HepG2 (cell line): ENCODE results near the gene CALD1. TPM values are rescaled to one million over a fixed set of nuclear protein-coding genes. Genes with fewer than 3 reads are reported as not detected.

ENCODE experiments used
- ATAC-seq: fragments of 200-7000 bp; cut with Tn5 transposase; 3 replicates; pipeline ENCODE4 v1.9.1; 2020; ENCODE audit warnings: mild to moderate bottlenecking, moderate library complexity
- BruUV-seq: library from RNA; stranded (reverse); fragments of 400-500 nt; replicated peaks from 2 replicates; lab custom pipeline; 2021; lab: Mats Ljungman, UMichigan
- CTCF ChIA-PET: fragments of 300-600 bp; formaldehyde crosslinking; extraction: SDS; loops from one replicate; lab custom pipeline; 2021; ENCODE audit warnings: low total read pairs, inconsistent platforms, low intra/inter-chr PET ratio; lab: Yijun Ruan, JAX
- POLR2A ChIA-PET: fragments of 350-600 bp; sonication (Branson Sonifier 250); formaldehyde crosslinking; loops from one replicate; lab custom pipeline; 2020; ENCODE audit warnings: antibody characterized with exemption, inconsistent platforms; lab: Yijun Ruan, JAX
- DNase-seq: peaks from one replicate; pipeline ENCODE4 v3.0.0-alpha.2; 2015; ENCODE audit warnings: low spot score
- FAIRE-seq: peaks from 3 replicates; lab custom pipeline; 2011; peaks lifted over from hg19 to GRCh38; lab: Jason Lieb, UNC
- H2AFZ ChIP-seq: one replicate; pipeline ENCODE4 v1.6.1; 2011; ENCODE audit warnings: low read length, inconsistent platforms
- H3K27ac ChIP-seq: fragments of 300-600 bp; 3 replicates; pipeline ENCODE4 v1.8.0; 2011; ENCODE audit warnings: mixed run types, mild to moderate bottlenecking, mixed read lengths, low read length, inconsistent platforms; ENCODE audit not compliant: insufficient read depth; ENCODE audit errors: extremely low read length
- H3K27me3 ChIP-seq, 2 experiments: fragments of 200-600 bp in 1 of 2; 2 replicates in 1 of 2; 3 replicates in 1 of 2; pipeline versions ENCODE4 v1.6.0 to v1.8.0; 2011; ENCODE audit warnings: low read length in 2 of 2, mild to moderate bottlenecking in 2 of 2, moderate library complexity in 2 of 2, inconsistent platforms in 1 of 2; ENCODE audit not compliant: insufficient read depth in 2 of 2, control insufficient read depth in 1 of 2
- H3K36me3 ChIP-seq, 2 experiments: fragments of 200-600 bp in 1 of 2; replicated peaks in 1 of 2; 2 replicates in 1 of 2; 3 replicates in 1 of 2; pipeline versions ENCODE4 v1.5.1 to v1.8.0; 2011; ENCODE audit warnings: low read length in 2 of 2, inconsistent platforms in 1 of 2; ENCODE audit not compliant: insufficient read depth in 2 of 2, control insufficient read depth in 1 of 2
- H3K4me1 ChIP-seq: 2 replicates; pipeline ENCODE4 v1.5.1; 2012; ENCODE audit warnings: low read length, inconsistent platforms; ENCODE audit not compliant: insufficient read depth
- H3K4me2 ChIP-seq: 2 replicates; pipeline ENCODE4 v1.6.0; 2011; ENCODE audit warnings: low read depth, low read length, inconsistent platforms
- H3K4me3 ChIP-seq, 3 experiments: fragments of 200-600 bp in 1 of 3; sonication (generic), shearing (Covaris generic) in 1 of 3; replicated peaks in 1 of 3; 2 replicates each; pipeline ENCODE4 v1.5.1; 2011 to 2016; ENCODE audit warnings: low read length in 3 of 3, inconsistent platforms in 2 of 3, low read depth in 2 of 3, mild to moderate bottlenecking in 2 of 3, control low read depth in 1 of 3, mixed read lengths in 1 of 3; ENCODE audit not compliant: insufficient read depth in 1 of 3
- H3K79me2 ChIP-seq: one replicate; pipeline ENCODE4 v1.6.1; 2011; ENCODE audit warnings: low read length, inconsistent platforms; ENCODE audit not compliant: insufficient read depth
- H3K9ac ChIP-seq: 2 replicates; pipeline ENCODE4 v1.6.0; 2011; ENCODE audit warnings: mild to moderate bottlenecking, low read depth, low read length, inconsistent platforms; ENCODE audit not compliant: insufficient read depth
- H3K9me3 ChIP-seq: 2 replicates; pipeline ENCODE4 v1.5.1; 2012; ENCODE audit warnings: mild to moderate bottlenecking, low read length
- H4K20me1 ChIP-seq: 2 replicates; pipeline ENCODE4 v1.6.0; 2011; ENCODE audit warnings: inconsistent platforms, mild to moderate bottlenecking, low read length, moderate library complexity; ENCODE audit not compliant: insufficient read depth
- CBX5 ChIP-seq: sonication (generic); formaldehyde crosslinking; IDR thresholded peaks from 2 replicates; pipeline ENCODE4 v1.4.0; 2020; ENCODE audit warnings: missing genetic modification reagents, borderline replicate concordance
- FOXA1 ChIP-seq, 2 experiments: fragments of 450-650 bp in 1 of 2; sonication (generic) in 1 of 2; formaldehyde crosslinking in 1 of 2; IDR thresholded peaks; 2 replicates each; pipeline versions ENCODE4 v1.4.0 to v1.6.1; 2016 to 2020; ENCODE audit warnings: missing genetic modification reagents in 1 of 2
- HDAC2 ChIP-seq: sonication (generic); formaldehyde crosslinking; IDR thresholded peaks from 2 replicates; pipeline ENCODE4 v1.4.0; 2020; ENCODE audit warnings: missing genetic modification reagents
- MEIS1 ChIP-seq: sonication (generic); formaldehyde crosslinking; IDR thresholded peaks from 2 replicates; pipeline ENCODE4 v1.9.0; 2021; ENCODE audit warnings: mild to moderate bottlenecking, missing genetic modification reagents, moderate library complexity, borderline replicate concordance
- SOX5 ChIP-seq: IDR thresholded peaks from 2 replicates; pipeline ENCODE4 v1.6.1; 2016; ENCODE audit warnings: borderline replicate concordance
- SSRP1 ChIP-seq: IDR thresholded peaks from 2 replicates; pipeline ENCODE4 v1.6.1; 2016; ENCODE audit warnings: control low read depth
- ZFP1 ChIP-seq: IDR thresholded peaks from 2 replicates; pipeline ENCODE4 v1.6.1; 2016
- ZNF331 ChIP-seq: sonication (generic); formaldehyde crosslinking; IDR thresholded peaks from 2 replicates; pipeline ENCODE4 v1.4.0; 2020; ENCODE audit warnings: missing genetic modification reagents
- WGBS: methylation state at CpG from one replicate; pipeline ENCODE4 v1.1.6; 2017; ENCODE audit warnings: low lambda C conversion rate; 5-methylcytosine and 5-hydroxymethylcytosine counted together
- in situ Hi-C: cut with HindIII; loops from 2 replicates; pipeline ENCODE4 v1.10.0; 2017; ENCODE audit warnings: low pct_unique_long_range_greater_than_20kb; ENCODE audit not compliant: extremely low pct_ligation_motif_present
- intact Hi-C: fragments of 100-400 bp; cut with micrococcal nuclease; formaldehyde crosslinking; loops from one replicate; pipeline ENCODE4 v1.10.0; 2022; ENCODE audit not compliant: unreplicated experiment
- polyA plus RNA-seq, 8 experiments: library from polyadenylated mRNA; depleted of rRNA in 3 of 8; stranded (reverse) in 7 of 8; unstranded in 1 of 8; fragments of >200 nt; fragmentation: Illumina TruSeq in 4 of 8; extraction: Trizol in 4 of 8; gene quantifications; 2 replicates each; pipeline versions ENCODE4 v1.2.1 to v1.2.3, GENCODE V29; 2011 to 2016; ENCODE audit warnings: low read depth in 4 of 8, missing spikeins in 1 of 8, mixed read lengths in 1 of 8; ENCODE audit not compliant: insufficient read depth in 1 of 8
- total RNA-seq, 5 experiments: library from RNA; depleted of rRNA; stranded (reverse); fragments of >200 nt; fragmentation: Illumina TruSeq; extraction: Trizol; gene quantifications; 2 replicates each; pipeline ENCODE4 v1.2.3, GENCODE V29; 2016; ENCODE audit warnings: low read depth in 1 of 5
- TF ChIP-seq, protein P1 (sequence below): sonication (generic); formaldehyde crosslinking; IDR thresholded peaks from 2 replicates; pipeline ENCODE4 v1.5.1; 2020; ENCODE audit warnings: mild to moderate bottlenecking, moderate library complexity, missing genetic modification reagents
- TF ChIP-seq, protein P2 (sequence below), 2 experiments: fragments of 450-650 bp in 1 of 2; sonication (generic) in 1 of 2; formaldehyde crosslinking; IDR thresholded peaks; 2 replicates each; pipeline versions ENCODE4 v1.5.0 to v1.8.0; 2020 to 2022; ENCODE audit warnings: mild to moderate bottlenecking in 1 of 2, missing genetic modification reagents in 1 of 2
- TF ChIP-seq, protein P3 (sequence below): sonication (generic); formaldehyde crosslinking; IDR thresholded peaks from 2 replicates; pipeline ENCODE4 v1.4.0; 2020; ENCODE audit warnings: mild to moderate bottlenecking, missing genetic modification reagents
- TF ChIP-seq, protein P4 (sequence below): sonication (generic); formaldehyde crosslinking; IDR thresholded peaks from 2 replicates; pipeline ENCODE4 v1.5.0; 2020; ENCODE audit warnings: missing genetic modification reagents
- TF ChIP-seq, protein P5 (sequence below): sonication (generic); formaldehyde crosslinking; IDR thresholded peaks from 2 replicates; pipeline ENCODE4 v1.5.0; 2020; ENCODE audit warnings: missing genetic modification reagents

CALD1 gene
- total and polyA plus RNA-seq, 2 of the 13 experiments (the other 11 are each of a cell fraction or from before 2014, with no cell fraction given): 53.0 to 112 TPM

DNA sequence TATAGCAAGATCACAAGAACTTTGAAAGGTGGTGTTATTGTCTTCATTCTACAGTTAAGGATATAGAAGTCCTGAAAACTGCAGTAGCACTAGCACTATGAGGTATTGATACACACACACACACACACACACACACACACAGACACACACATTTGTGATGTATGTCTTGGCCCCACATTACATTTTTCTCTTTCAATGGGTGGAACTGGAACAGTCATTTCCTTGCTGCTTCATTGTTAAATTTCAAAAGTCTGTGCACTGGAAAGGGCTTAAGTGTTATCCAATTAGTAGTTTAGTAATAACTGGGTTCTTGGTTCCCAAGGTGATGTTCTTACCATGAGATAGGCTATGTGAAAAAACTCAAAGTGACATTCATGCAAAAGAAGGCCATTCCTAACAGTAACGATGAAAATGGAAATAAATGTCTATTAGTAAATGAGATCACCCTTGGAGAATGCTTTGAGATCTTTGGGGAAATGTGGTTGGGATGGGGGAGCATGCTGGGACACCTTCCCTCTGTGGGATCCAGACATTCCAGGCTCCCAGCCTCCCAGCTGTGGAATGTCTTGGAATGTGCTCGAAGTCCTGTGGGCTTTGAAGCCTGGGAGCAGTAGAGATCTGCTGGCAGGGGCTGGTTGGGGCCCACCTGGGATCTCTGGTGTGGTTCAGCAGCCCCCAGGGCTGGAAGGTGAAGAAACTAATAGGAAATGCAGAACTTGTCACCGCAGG, 37.4 kb upstream of the CALD1 start:
- H3K9me3 ChIP-seq: no peaks in the 10 kb centered on the region
- H3K4me3 ChIP-seq: no peak overlapping the region
- H3K4me2 ChIP-seq: no peak overlapping the region
- H3K9ac ChIP-seq: no peak overlapping the region
- CTCF ChIA-PET: no interaction called here
- no peaks in the 10 kb centered on the region for H3K79me2 ChIP-seq
- intact Hi-C loops (loop anchor here (10.0 kb wide), 1 partner anchor 47 kb away; no protein-coding TSS in a partner anchor), in situ Hi-C loops (no loop called here)
- H4K20me1 ChIP-seq: no peaks in the 10 kb centered on the region
- H3K27ac ChIP-seq: no peak overlapping the region
- H3K4me1 ChIP-seq: no peaks in the 10 kb centered on the region
- 3% methylated on average over 3 of the region's 3 CpGs for WGBS
- H2AFZ ChIP-seq: no peak overlapping the region
- DNase-seq (no peak), ATAC-seq (no peak), FAIRE-seq (no peak)
- BruUV-seq: no TSS peak
- POLR2A ChIA-PET: no interaction called here
- no peaks in the 10 kb centered on the region for H3K36me3 ChIP-seq
- H3K27me3 ChIP-seq: peaks cover 0 to 4% of the 10 kb centered on the region in 2 experiments; a peak in 1 of 5 replicates
- TF ChIP-seq, protein P1, sequence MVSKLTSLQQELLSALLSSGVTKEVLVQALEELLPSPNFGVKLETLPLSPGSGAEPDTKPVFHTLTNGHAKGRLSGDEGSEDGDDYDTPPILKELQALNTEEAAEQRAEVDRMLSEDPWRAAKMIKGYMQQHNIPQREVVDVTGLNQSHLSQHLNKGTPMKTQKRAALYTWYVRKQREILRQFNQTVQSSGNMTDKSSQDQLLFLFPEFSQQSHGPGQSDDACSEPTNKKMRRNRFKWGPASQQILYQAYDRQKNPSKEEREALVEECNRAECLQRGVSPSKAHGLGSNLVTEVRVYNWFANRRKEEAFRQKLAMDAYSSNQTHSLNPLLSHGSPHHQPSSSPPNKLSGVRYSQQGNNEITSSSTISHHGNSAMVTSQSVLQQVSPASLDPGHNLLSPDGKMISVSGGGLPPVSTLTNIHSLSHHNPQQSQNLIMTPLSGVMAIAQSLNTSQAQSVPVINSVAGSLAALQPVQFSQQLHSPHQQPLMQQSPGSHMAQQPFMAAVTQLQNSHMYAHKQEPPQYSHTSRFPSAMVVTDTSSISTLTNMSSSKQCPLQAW (CRISPR knock-in tag): no peak
- TF ChIP-seq, protein P2, sequence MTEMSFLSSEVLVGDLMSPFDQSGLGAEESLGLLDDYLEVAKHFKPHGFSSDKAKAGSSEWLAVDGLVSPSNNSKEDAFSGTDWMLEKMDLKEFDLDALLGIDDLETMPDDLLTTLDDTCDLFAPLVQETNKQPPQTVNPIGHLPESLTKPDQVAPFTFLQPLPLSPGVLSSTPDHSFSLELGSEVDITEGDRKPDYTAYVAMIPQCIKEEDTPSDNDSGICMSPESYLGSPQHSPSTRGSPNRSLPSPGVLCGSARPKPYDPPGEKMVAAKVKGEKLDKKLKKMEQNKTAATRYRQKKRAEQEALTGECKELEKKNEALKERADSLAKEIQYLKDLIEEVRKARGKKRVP (CRISPR knock-in tag; IDR thresholded peaks at IDR 0.05): no peak
- TF ChIP-seq CBX5 (CRISPR knock-in tag): no peak
- no peak for TF ChIP-seq FOXA1 (IDR thresholded peaks at IDR 0.05)
- no peak for TF ChIP-seq FOXA1 (CRISPR knock-in tag; IDR thresholded peaks at IDR 0.05)
- no peak for TF ChIP-seq MEIS1 (CRISPR knock-in tag)
- TF ChIP-seq, protein P3, sequence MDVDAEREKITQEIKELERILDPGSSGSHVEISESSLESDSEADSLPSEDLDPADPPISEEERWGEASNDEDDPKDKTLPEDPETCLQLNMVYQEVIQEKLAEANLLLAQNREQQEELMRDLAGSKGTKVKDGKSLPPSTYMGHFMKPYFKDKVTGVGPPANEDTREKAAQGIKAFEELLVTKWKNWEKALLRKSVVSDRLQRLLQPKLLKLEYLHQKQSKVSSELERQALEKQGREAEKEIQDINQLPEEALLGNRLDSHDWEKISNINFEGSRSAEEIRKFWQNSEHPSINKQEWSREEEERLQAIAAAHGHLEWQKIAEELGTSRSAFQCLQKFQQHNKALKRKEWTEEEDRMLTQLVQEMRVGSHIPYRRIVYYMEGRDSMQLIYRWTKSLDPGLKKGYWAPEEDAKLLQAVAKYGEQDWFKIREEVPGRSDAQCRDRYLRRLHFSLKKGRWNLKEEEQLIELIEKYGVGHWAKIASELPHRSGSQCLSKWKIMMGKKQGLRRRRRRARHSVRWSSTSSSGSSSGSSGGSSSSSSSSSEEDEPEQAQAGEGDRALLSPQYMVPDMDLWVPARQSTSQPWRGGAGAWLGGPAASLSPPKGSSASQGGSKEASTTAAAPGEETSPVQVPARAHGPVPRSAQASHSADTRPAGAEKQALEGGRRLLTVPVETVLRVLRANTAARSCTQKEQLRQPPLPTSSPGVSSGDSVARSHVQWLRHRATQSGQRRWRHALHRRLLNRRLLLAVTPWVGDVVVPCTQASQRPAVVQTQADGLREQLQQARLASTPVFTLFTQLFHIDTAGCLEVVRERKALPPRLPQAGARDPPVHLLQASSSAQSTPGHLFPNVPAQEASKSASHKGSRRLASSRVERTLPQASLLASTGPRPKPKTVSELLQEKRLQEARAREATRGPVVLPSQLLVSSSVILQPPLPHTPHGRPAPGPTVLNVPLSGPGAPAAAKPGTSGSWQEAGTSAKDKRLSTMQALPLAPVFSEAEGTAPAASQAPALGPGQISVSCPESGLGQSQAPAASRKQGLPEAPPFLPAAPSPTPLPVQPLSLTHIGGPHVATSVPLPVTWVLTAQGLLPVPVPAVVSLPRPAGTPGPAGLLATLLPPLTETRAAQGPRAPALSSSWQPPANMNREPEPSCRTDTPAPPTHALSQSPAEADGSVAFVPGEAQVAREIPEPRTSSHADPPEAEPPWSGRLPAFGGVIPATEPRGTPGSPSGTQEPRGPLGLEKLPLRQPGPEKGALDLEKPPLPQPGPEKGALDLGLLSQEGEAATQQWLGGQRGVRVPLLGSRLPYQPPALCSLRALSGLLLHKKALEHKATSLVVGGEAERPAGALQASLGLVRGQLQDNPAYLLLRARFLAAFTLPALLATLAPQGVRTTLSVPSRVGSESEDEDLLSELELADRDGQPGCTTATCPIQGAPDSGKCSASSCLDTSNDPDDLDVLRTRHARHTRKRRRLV (CRISPR knock-in tag): no peak
- TF ChIP-seq ZFP1: no peak
- no peak for TF ChIP-seq HDAC2
- TF ChIP-seq, protein P4, sequence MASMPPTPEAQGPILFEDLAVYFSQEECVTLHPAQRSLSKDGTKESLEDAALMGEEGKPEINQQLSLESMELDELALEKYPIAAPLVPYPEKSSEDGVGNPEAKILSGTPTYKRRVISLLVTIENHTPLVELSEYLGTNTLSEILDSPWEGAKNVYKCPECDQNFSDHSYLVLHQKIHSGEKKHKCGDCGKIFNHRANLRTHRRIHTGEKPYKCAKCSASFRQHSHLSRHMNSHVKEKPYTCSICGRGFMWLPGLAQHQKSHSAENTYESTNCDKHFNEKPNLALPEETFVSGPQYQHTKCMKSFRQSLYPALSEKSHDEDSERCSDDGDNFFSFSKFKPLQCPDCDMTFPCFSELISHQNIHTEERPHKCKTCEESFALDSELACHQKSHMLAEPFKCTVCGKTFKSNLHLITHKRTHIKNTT (CRISPR knock-in tag): no peak
- TF ChIP-seq ZNF331 (CRISPR knock-in tag): no peak
- no peak for TF ChIP-seq SSRP1 (CRISPR knock-in tag)
- TF ChIP-seq, protein P5, sequence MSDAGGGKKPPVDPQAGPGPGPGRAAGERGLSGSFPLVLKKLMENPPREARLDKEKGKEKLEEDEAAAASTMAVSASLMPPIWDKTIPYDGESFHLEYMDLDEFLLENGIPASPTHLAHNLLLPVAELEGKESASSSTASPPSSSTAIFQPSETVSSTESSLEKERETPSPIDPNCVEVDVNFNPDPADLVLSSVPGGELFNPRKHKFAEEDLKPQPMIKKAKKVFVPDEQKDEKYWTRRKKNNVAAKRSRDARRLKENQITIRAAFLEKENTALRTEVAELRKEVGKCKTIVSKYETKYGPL: no peak
- TF ChIP-seq SOX5 (CRISPR knock-in tag): no peak
